SK-N-SH (cell line): ENCODE measurements around the gene TTC28. TPM values are rescaled to one million over a fixed set of nuclear protein-coding genes. Genes with fewer than 3 reads are reported as not detected.

Experiments
- CHD2 ChIP-seq: fragments of 150-350 bp; IDR thresholded peaks from 2 replicates; pipeline ENCODE4 v1.6.1; 2018; ENCODE audit warnings: low read length; ENCODE audit not compliant: partially characterized antibody
- EZH2phosphoT487 ChIP-seq: fragments of 200-600 bp; sonication (generic); IDR thresholded peaks from 2 replicates; pipeline ENCODE4 v1.6.1; 2017; ENCODE audit warnings: low read depth, mixed run types, mild to moderate bottlenecking, antibody characterized with exemption, moderate library complexity, borderline replicate concordance
- FOXJ3 ChIP-seq: sonication (generic); formaldehyde crosslinking; IDR thresholded peaks from 2 replicates; pipeline ENCODE4 v1.5.1; 2020; ENCODE audit warnings: mild to moderate bottlenecking, missing genetic modification reagents
- FOXM1 ChIP-seq: IDR thresholded peaks from 2 replicates; pipeline ENCODE4 v1.4.0; 2012; ENCODE audit warnings: low read depth, mild to moderate bottlenecking
- GATA2 ChIP-seq: sonication (generic); formaldehyde crosslinking; IDR thresholded peaks from 2 replicates; pipeline ENCODE4 v1.5.0; 2020; ENCODE audit warnings: mild to moderate bottlenecking, missing genetic modification reagents
- JUND ChIP-seq: IDR thresholded peaks from 2 replicates; pipeline ENCODE4 v1.4.0; 2012
- MEF2A ChIP-seq: IDR thresholded peaks from 2 replicates; pipeline ENCODE4 v1.4.0; 2012; ENCODE audit warnings: low read depth, borderline replicate concordance
- NRF1 ChIP-seq: IDR thresholded peaks from 2 replicates; pipeline ENCODE4 v1.6.1; 2012; ENCODE audit warnings: low read depth, mild to moderate bottlenecking, low read length
- PBX3 ChIP-seq: IDR thresholded peaks from 2 replicates; pipeline ENCODE4; 2012
- RCOR1 ChIP-seq: fragments of 150-350 bp; IDR thresholded peaks from 2 replicates; pipeline ENCODE4 v1.6.1; 2017; ENCODE audit warnings: antibody characterized with exemption, low read length
- REST ChIP-seq: IDR thresholded peaks from 2 replicates; pipeline ENCODE4 v1.6.1; 2012; ENCODE audit warnings: mild to moderate bottlenecking, low read depth, low read length, moderate library complexity
- RFX5 ChIP-seq: IDR thresholded peaks from 2 replicates; pipeline ENCODE4 v1.6.1; 2012; ENCODE audit warnings: mild to moderate bottlenecking, improper control_type of control experiment, low read length
- SMC3 ChIP-seq: IDR thresholded peaks from 2 replicates; pipeline ENCODE4 v1.6.1; 2012; ENCODE audit warnings: low read depth, low read length, improper control_type of control experiment
- TEAD4 ChIP-seq: IDR thresholded peaks from 2 replicates; pipeline ENCODE4 v1.4.0; 2012; ENCODE audit warnings: mild to moderate bottlenecking, borderline replicate concordance; ENCODE audit not compliant: insufficient read depth
- YY1 ChIP-seq: IDR thresholded peaks from 2 replicates; pipeline ENCODE4 v1.4.0; 2012; ENCODE audit warnings: low read depth, mild to moderate bottlenecking
- polyA plus RNA-seq, 3 experiments: library from polyadenylated mRNA; depleted of rRNA; stranded (reverse); fragments of >200 nt; gene quantifications; 2 replicates each; pipeline ENCODE4 v1.2.3, GENCODE V29; 2012
- TF ChIP-seq, protein P1 (sequence below): IDR thresholded peaks from 2 replicates; pipeline ENCODE4 v1.4.0; 2012; ENCODE audit warnings: low read depth, borderline replicate concordance
- TF ChIP-seq, protein P2 (sequence below): fragments of 200-600 bp; sonication (generic); IDR thresholded peaks from 2 replicates; pipeline ENCODE4 v1.6.1; 2017; ENCODE audit warnings: antibody characterized with exemption, mild to moderate bottlenecking, moderate library complexity

TTC28 gene
- polyA plus RNA-seq, 1 of the 3 experiments (the other 2 are of a cell fraction), result 5.9 TPM

- TF ChIP-seq REST (no peak), EZH2phosphoT487 (no peak), MEF2A (0 out of 2 replicates have a peak, but pooled peaks have one; percentile 34), FOXM1 (no peak), RCOR1 (peak; percentile 17; the same call in 1 of the 2 replicates), FOXJ3 (CRISPR knock-in tag) (no peak), NRF1 (no peak), JUND (peak; percentile 44; the same call in 1 of the 2 replicates), PBX3 (peak; percentile 83), TEAD4 (peak; percentile 43; the same call in 1 of the 2 replicates), SMC3 (no peak), YY1 (no peak), CHD2 (no peak), GATA2 (CRISPR knock-in tag) (peak; percentile 36; the same call in 1 of the 2 replicates), RFX5 (no peak)
- TF ChIP-seq, protein P1, sequence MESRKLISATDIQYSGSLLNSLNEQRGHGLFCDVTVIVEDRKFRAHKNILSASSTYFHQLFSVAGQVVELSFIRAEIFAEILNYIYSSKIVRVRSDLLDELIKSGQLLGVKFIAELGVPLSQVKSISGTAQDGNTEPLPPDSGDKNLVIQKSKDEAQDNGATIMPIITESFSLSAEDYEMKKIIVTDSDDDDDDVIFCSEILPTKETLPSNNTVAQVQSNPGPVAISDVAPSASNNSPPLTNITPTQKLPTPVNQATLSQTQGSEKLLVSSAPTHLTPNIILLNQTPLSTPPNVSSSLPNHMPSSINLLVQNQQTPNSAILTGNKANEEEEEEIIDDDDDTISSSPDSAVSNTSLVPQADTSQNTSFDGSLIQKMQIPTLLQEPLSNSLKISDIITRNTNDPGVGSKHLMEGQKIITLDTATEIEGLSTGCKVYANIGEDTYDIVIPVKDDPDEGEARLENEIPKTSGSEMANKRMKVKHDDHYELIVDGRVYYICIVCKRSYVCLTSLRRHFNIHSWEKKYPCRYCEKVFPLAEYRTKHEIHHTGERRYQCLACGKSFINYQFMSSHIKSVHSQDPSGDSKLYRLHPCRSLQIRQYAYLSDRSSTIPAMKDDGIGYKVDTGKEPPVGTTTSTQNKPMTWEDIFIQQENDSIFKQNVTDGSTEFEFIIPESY, result peak; percentile 12; the same call in 1 of the 2 replicates
- TF ChIP-seq, protein P2, sequence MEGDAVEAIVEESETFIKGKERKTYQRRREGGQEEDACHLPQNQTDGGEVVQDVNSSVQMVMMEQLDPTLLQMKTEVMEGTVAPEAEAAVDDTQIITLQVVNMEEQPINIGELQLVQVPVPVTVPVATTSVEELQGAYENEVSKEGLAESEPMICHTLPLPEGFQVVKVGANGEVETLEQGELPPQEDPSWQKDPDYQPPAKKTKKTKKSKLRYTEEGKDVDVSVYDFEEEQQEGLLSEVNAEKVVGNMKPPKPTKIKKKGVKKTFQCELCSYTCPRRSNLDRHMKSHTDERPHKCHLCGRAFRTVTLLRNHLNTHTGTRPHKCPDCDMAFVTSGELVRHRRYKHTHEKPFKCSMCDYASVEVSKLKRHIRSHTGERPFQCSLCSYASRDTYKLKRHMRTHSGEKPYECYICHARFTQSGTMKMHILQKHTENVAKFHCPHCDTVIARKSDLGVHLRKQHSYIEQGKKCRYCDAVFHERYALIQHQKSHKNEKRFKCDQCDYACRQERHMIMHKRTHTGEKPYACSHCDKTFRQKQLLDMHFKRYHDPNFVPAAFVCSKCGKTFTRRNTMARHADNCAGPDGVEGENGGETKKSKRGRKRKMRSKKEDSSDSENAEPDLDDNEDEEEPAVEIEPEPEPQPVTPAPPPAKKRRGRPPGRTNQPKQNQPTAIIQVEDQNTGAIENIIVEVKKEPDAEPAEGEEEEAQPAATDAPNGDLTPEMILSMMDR, result no peak
Observed at GRCh38 chr22:28329186-28330073, 350.2 kb downstream of the TTC28 start (continued).
